Lower leg skin (tissue), 3 donors: ENCODE results near the gene PIGV.

Source experiments
- CTCF ChIP-seq, 3 donors: fragments of 450-650 bp; IDR thresholded peaks; one replicate each; pipeline ENCODE4 v1.5.1; 2016; ENCODE audit warnings: antibody characterized with exemption in 3 of 3, mild to moderate bottlenecking in 3 of 3, moderate library complexity in 2 of 3
- POLR2A ChIP-seq, 2 donors: fragments of 450-650 bp; IDR thresholded peaks; one replicate each; pipeline ENCODE4 v1.6.1; 2016 to 2017; ENCODE audit warnings: antibody characterized with exemption in 2 of 2, mild to moderate bottlenecking in 1 of 2, moderate library complexity in 1 of 2

GRCh38 chr1:26787706-26788514, at the start of gene PIGV:
- peak in 1 of 2 donors; percentile 46 for TF ChIP-seq POLR2A (IDR thresholded peaks at IDR 0.05)
- TF ChIP-seq CTCF (IDR thresholded peaks at IDR 0.05): no peak
